Measurements from ENCODE around the gene FAM98A. TPM values are rescaled to one million over a fixed set of nuclear protein-coding genes. Genes with fewer than 3 reads are reported as not detected.

The FAM98A gene
- total and polyA plus RNA-seq, 10 of the 15 experiments (the other 5 are each of a cell fraction or from before 2014, with no cell fraction given) = 29.7 to 231 (median 80.2) TPM

DNA sequence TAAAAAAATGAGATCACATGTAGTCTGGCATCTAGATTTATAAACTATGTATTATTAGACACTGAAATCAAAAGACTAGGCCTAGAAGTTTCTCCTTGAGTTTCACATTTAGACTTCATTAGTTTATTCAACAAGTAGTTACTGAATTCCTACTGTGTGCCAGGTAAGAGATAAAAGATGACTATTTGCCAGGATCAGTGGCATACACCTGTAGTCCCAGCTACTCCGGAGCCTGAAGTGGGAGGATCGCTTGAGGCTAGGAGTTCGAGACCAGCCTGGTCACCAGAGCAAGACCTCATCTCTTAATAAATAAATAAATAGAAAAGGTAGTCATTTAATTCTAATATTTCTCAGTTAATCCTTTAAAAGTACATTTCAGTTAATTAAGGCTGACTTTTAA, 2.1 kb downstream of the FAM98A start (continued):
- TF ChIP-seq, protein P1, sequence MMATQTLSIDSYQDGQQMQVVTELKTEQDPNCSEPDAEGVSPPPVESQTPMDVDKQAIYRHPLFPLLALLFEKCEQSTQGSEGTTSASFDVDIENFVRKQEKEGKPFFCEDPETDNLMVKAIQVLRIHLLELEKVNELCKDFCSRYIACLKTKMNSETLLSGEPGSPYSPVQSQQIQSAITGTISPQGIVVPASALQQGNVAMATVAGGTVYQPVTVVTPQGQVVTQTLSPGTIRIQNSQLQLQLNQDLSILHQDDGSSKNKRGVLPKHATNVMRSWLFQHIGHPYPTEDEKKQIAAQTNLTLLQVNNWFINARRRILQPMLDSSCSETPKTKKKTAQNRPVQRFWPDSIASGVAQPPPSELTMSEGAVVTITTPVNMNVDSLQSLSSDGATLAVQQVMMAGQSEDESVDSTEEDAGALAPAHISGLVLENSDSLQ (IDR thresholded peaks at IDR 0.05) = no peak
- TF ChIP-seq, protein P2, sequence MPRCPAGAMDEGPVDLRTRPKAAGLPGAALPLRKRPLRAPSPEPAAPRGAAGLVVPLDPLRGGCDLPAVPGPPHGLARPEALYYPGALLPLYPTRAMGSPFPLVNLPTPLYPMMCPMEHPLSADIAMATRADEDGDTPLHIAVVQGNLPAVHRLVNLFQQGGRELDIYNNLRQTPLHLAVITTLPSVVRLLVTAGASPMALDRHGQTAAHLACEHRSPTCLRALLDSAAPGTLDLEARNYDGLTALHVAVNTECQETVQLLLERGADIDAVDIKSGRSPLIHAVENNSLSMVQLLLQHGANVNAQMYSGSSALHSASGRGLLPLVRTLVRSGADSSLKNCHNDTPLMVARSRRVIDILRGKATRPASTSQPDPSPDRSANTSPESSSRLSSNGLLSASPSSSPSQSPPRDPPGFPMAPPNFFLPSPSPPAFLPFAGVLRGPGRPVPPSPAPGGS (IDR thresholded peaks at IDR 0.05; ENCODE audit: borderline replicate concordance, insufficient read depth, low read depth, low read length, poor library complexity, severe bottlenecking) = no peak
- TF ChIP-seq, protein P3, sequence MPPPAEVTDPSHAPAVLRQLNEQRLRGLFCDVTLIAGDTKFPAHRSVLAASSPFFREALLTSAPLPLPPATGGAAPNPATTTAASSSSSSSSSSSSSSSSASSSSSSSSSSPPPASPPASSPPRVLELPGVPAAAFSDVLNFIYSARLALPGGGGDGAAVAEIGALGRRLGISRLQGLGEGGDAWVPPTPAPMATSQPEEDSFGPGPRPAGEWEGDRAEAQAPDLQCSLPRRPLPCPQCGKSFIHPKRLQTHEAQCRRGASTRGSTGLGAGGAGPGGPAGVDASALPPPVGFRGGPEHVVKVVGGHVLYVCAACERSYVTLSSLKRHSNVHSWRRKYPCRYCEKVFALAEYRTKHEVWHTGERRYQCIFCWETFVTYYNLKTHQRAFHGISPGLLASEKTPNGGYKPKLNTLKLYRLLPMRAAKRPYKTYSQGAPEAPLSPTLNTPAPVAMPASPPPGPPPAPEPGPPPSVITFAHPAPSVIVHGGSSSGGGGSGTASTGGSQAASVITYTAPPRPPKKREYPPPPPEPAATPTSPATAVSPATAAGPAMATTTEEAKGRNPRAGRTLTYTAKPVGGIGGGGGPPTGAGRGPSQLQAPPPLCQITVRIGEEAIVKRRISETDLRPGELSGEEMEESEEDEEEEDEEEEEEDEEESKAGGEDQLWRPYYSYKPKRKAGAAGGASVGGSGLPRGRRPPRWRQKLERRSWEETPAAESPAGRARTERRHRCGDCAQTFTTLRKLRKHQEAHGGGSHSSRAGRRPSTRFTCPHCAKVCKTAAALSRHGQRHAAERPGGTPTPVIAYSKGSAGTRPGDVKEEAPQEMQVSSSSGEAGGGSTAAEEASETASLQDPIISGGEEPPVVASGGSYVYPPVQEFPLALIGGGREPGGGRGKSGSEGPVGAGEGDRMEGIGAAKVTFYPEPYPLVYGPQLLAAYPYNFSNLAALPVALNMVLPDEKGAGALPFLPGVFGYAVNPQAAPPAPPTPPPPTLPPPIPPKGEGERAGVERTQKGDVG (CRISPR knock-in tag; IDR thresholded peaks at IDR 0.05) = no peak

GRCh38 chr2:33595385-33595784, 3.7 kb downstream of the FAM98A start:
- H3K79me2 ChIP-seq (ENCODE audit: control insufficient read depth, insufficient read depth, low read length) = peaks cover 54% of the 10 kb centered on the region
- no peak overlapping the region for H3K27ac ChIP-seq (ENCODE audit: control insufficient read depth, insufficient read depth)
- SMC1A ChIA-PET (ENCODE audit: uncharacterized antibody, unreplicated experiment) = interaction anchor here (1.3 to 2.3 kb wide), 4 partner anchors 9 to 1816 kb away, joined by 3 to 14 read pairs (median 5); partner anchors contain the start of gene RASGRP3
- 63% methylated on average over 3 of the region's 3 CpGs for WGBS (ENCODE audit: insufficient coverage, insufficient replicate concordance, low lambda C conversion rate, missing lambda C conversion rate)
- H3K4me3 ChIP-seq = no peak overlapping the region
- no peak overlapping the region for H3K9ac ChIP-seq (ENCODE audit: control insufficient read depth, insufficient read depth, low read length)
- in situ Hi-C loops (cut with MboI) = loop anchor here (25.0 kb wide), 1 partner anchor 833 kb away; no protein-coding TSS in a partner anchor
- no peak overlapping the region for H3K4me2 ChIP-seq (ENCODE audit: control insufficient read depth, insufficient read depth)
- H4K20me1 ChIP-seq (ENCODE audit: control insufficient read depth, insufficient read depth) = no peaks in the 10 kb centered on the region
- peaks cover 0 to 22% of the 10 kb centered on the region in 2 experiments; a peak in 1 of 4 replicates for H3K36me3 ChIP-seq (ENCODE audit: control insufficient read depth in 2 of 2, insufficient read depth in 2 of 2, low read length in 1 of 2)
- BruUV-seq (replicated peaks) = no TSS peak
- no peaks in the 10 kb centered on the region for H3K27me3 ChIP-seq (replicated peaks in 1 of 2; ENCODE audit: control insufficient read depth in 2 of 2, insufficient read depth in 2 of 2, low read length in 1 of 2)
- H3K9me3 ChIP-seq (replicated peaks; ENCODE audit: control insufficient read depth, insufficient read depth, low read length) = no peaks in the 10 kb centered on the region
- RAD21 ChIA-PET (ENCODE audit: unreplicated experiment) = interaction anchor here (0.9 to 1.6 kb wide), 3 partner anchors 12 to 120 kb away, joined by 3 to 10 read pairs (median 7); partner anchors contain the start of gene RASGRP3
- ATAC-seq (no peak), FAIRE-seq (no peak), DNase-seq (ENCODE audit: low read depth, low spot score) (no peak)
- intact Hi-C loops (cut with micrococcal nuclease; ENCODE audit: unreplicated experiment) = loop anchor here (5.0 kb wide), 1 partner anchor 118 kb away; the partner anchor contains the start of gene RASGRP3
- H3K4me1 ChIP-seq (ENCODE audit: control insufficient read depth, insufficient read depth, low read length) = no peaks in the 10 kb centered on the region
- no peak overlapping the region for H2AFZ ChIP-seq (ENCODE audit: control insufficient read depth, low read depth, low read length)
- POLR2A ChIA-PET = interaction anchor here (0.6 kb wide), 1 partner anchor 241 kb away, joined by 3 read pairs; no protein-coding TSS in a partner anchor
- CTCF ChIA-PET = interaction anchor here (1.0 to 4.4 kb wide), 3 partner anchors 12 to 119 kb away, joined by 3 to 24 read pairs (median 23); partner anchors contain the start of gene RASGRP3
- TF ChIP-seq SP1 (IDR thresholded peaks at IDR 0.05; ENCODE audit: low read depth, low read length) (no peak), RAD51 (IDR thresholded peaks at IDR 0.05) (no peak), SIN3A (IDR thresholded peaks at IDR 0.05; ENCODE audit: low read depth, low read length) (no peak), ZNF687 (IDR thresholded peaks at IDR 0.05) (no peak), ZNF217 (IDR thresholded peaks at IDR 0.05) (no peak), EP300 (IDR thresholded peaks at IDR 0.05; ENCODE audit: borderline replicate concordance in 1 of 2, control insufficient read depth in 1 of 2, low read depth in 2 of 2, low read length in 2 of 2) (no peak), ATF7 (IDR thresholded peaks at IDR 0.05; ENCODE audit: low read depth) (no peak)
